Stimulated activated CD4-positive, alpha-beta T cell treated with anti-CD3 and anti-CD28 coated beads, Interleukin-2, amount 100 ng/mL, for 48 hours (primary cell): Measurements from ENCODE around the gene SPATA6L.
"Not testable (repeated sequence)": the region's sequence is repeated elsewhere in the genome, so short reads cannot be mapped to it uniquely, and the experiment has no call there.

Experiments used
- DNase-seq, 2 donors: peaks; one replicate each; pipeline ENCODE4 v3.0.0-alpha.2; 2020

The SPATA6L gene

GRCh38 chr9:4671737-4672136 lies 5.5 kb upstream of the SPATA6L start:
- DNase-seq, result no peak

- DNase-seq, result no peak
Measured at GRCh38 chr9:4670591-4670990, 4.3 kb upstream of the SPATA6L start.

GRCh38 chr9:4669890-4670289 lies 3.6 kb upstream of the SPATA6L start:
- DNase-seq, result no peak

- no peak for DNase-seq
Measured at GRCh38 chr9:4668604-4669003, 2.3 kb upstream of the SPATA6L start.

GRCh38 chr9:4667681-4668080 lies 1.4 kb upstream of the SPATA6L start:
- no peak for DNase-seq

GRCh38 chr9:4665357-4665756 lies 923 bp downstream of the SPATA6L start:
- DNase-seq, result no peak

- no peak for DNase-seq
Measured at GRCh38 chr9:4663956-4664355, 2.3 kb downstream of the SPATA6L start.

GRCh38 chr9:4662989-4663792 lies 3.1 kb downstream of the SPATA6L start:
- DNase-seq, result no peak

GRCh38 chr9:4662108-4662988 lies 3.9 kb downstream of the SPATA6L start, which contains the start of gene PLPP6:
Gene PLPP6, plus strand, starts transcription at chr9:4662294. Its CDS starts 82 bp downstream, at chr9:4662376.
- peak; percentile 62 to 66 for DNase-seq

- DNase-seq, result no peak
Measured at GRCh38 chr9:4661611-4662010, 4.7 kb downstream of the SPATA6L start.

GRCh38 chr9:4661165-4661564 lies 5.1 kb downstream of the SPATA6L start:
- DNase-seq, result no peak

GRCh38 chr9:4660665-4661064 lies 5.6 kb downstream of the SPATA6L start:
- DNase-seq, result not testable (repeated sequence)

GRCh38 chr9:4657426-4658159 lies 8.7 kb downstream of the SPATA6L start:
- DNase-seq, result no peak

GRCh38 chr9:4656621-4657020 lies 9.7 kb downstream of the SPATA6L start:
- DNase-seq, result no peak

GRCh38 chr9:4656196-4656595 lies 10.1 kb downstream of the SPATA6L start:
- not testable (repeated sequence) for DNase-seq

GRCh38 chr9:4654538-4654937 lies 11.7 kb downstream of the SPATA6L start:
- no peak for DNase-seq

- no peak for DNase-seq
Measured at GRCh38 chr9:4654084-4654483, 12.2 kb downstream of the SPATA6L start.

- DNase-seq, result no peak
Measured at GRCh38 chr9:4642351-4642750, 23.9 kb downstream of the SPATA6L start.

GRCh38 chr9:4640027-4640426 lies 26.3 kb downstream of the SPATA6L start:
- DNase-seq, result peak; percentile 13 to 34

- no peak for DNase-seq
Measured at GRCh38 chr9:4639420-4639819, 26.9 kb downstream of the SPATA6L start.

- DNase-seq, result no peak
Measured at GRCh38 chr9:4638968-4639367, 27.3 kb downstream of the SPATA6L start.

- no peak for DNase-seq
Measured at GRCh38 chr9:4630836-4631235, 35.4 kb downstream of the SPATA6L start.

GRCh38 chr9:4622016-4622415 lies 44.3 kb downstream of the SPATA6L start:
- no peak for DNase-seq
